T-cell (primary cell): ENCODE data around the gene INPP4B. TPM values are rescaled to one million over a fixed set of nuclear protein-coding genes. Genes with fewer than 3 reads are reported as not detected.

ENCODE experiments used
- ATAC-seq, 4 experiments: fragments of 200-7000 bp in 3 of 4; fragments of 150-1000 bp in 1 of 4; cut with Tn5 transposase; replicated peaks in 1 of 4; 1 replicate in 3 of 4; 2 replicates in 1 of 4; pipeline ENCODE4 v1.10.0; 2021; ENCODE audit warnings: moderate library complexity in 3 of 4, mild to moderate bottlenecking in 2 of 4, moderate number of reproducible peaks in 1 of 4
- CTCF ChIA-PET, 2 donors: fragments of 300-600 bp; sonication (Branson Sonifier 250); formaldehyde crosslinking; loops; one replicate each; lab custom pipeline; 2022; ENCODE audit warnings: antibody characterized with exemption in 2 of 2; lab: Charles Lee
- POLR2A ChIA-PET, 2 donors: fragments of 300-600 bp; sonication (Branson Sonifier 250); formaldehyde crosslinking; loops; one replicate each; lab custom pipeline; 2022; ENCODE audit warnings: antibody characterized with exemption in 2 of 2; lab: Charles Lee
- DNase-seq, 35 experiments: peaks; one replicate each; pipeline versions ENCODE4 v3.0.0 to v3.0.0-alpha.2; 2013 to 2023
- H3K27ac ChIP-seq: one replicate; pipeline ENCODE4 v1.5.1; 2013; ENCODE audit warnings: low read length
- H3K27me3 ChIP-seq, 2 experiments: replicated peaks in 1 of 2; 1 replicate in 1 of 2; 2 replicates in 1 of 2; pipeline versions ENCODE4 v1.6.1 to v1.7.0; 2013; ENCODE audit warnings: low read length in 1 of 2, mixed read lengths in 1 of 2; ENCODE audit not compliant: control insufficient read depth in 2 of 2, insufficient read depth in 2 of 2; ENCODE audit errors: extremely low read depth in 1 of 2
- H3K36me3 ChIP-seq, 2 donors: 1 replicate in 1 of 2; 2 replicates in 1 of 2; pipeline versions ENCODE4 v1.6.1 to v1.7.0; 2013; ENCODE audit warnings: low read length in 1 of 2; ENCODE audit not compliant: control insufficient read depth in 2 of 2, insufficient read depth in 1 of 2; ENCODE audit errors: extremely low read depth in 1 of 2
- H3K4me1 ChIP-seq, 2 experiments: 1 replicate in 1 of 2; 2 replicates in 1 of 2; pipeline versions ENCODE4 v1.6.1 to v1.7.0; 2013; ENCODE audit warnings: low read length in 2 of 2, mixed read lengths in 1 of 2; ENCODE audit not compliant: insufficient read depth in 2 of 2, control insufficient read depth in 1 of 2; ENCODE audit errors: extremely low read depth in 1 of 2
- H3K4me3 ChIP-seq, 2 donors: 1 replicate in 1 of 2; 2 replicates in 1 of 2; pipeline versions ENCODE4 v1.5.1 to v1.7.0; 2013; ENCODE audit warnings: mild to moderate bottlenecking in 2 of 2, low read length in 1 of 2, moderate library complexity in 1 of 2; ENCODE audit not compliant: control insufficient read depth in 1 of 2; ENCODE audit errors: extremely low read depth in 1 of 2
- H3K9me3 ChIP-seq: 2 replicates; pipeline ENCODE4 v1.7.0; 2013
- H3K27ac Mint-ChIP-seq, 2 donors: one replicate each; pipeline ENCODE4 v1.8.0; 2020 to 2021; ENCODE audit warnings: mild to moderate bottlenecking in 2 of 2, mixed read lengths in 2 of 2
- H3K27me3 Mint-ChIP-seq, 2 donors: one replicate each; pipeline ENCODE4 v1.8.0; 2021 to 2022; ENCODE audit warnings: mixed read lengths in 2 of 2
- H3K36me3 Mint-ChIP-seq: one replicate; pipeline ENCODE4 v1.8.0; 2021; ENCODE audit warnings: mixed read lengths
- H3K4me1 Mint-ChIP-seq, 3 donors: one replicate each; pipeline ENCODE4 v1.8.0; 2020 to 2022; ENCODE audit warnings: mixed read lengths in 3 of 3, mild to moderate bottlenecking in 1 of 3
- H3K4me3 Mint-ChIP-seq, 3 donors: one replicate each; pipeline ENCODE4 v1.8.0; 2020 to 2022; ENCODE audit warnings: mild to moderate bottlenecking in 3 of 3, mixed read lengths in 3 of 3, moderate library complexity in 3 of 3
- H3K9me3 Mint-ChIP-seq, 3 donors: one replicate each; pipeline ENCODE4 v1.8.0; 2020 to 2022; ENCODE audit warnings: mixed read lengths in 3 of 3
- WGBS: methylation state at CpG from one replicate; pipeline ENCODE4 v1.1.5; 2013; ENCODE audit warnings: missing lambda C conversion rate; ENCODE audit not compliant: insufficient coverage; 5-methylcytosine and 5-hydroxymethylcytosine counted together
- total RNA-seq, 35 experiments: library from RNA in 6 of 35; stranded (reverse) in 6 of 35; fragments of 120-200 nt in 1 of 35; gene quantifications; one replicate each; pipeline versions ENCODE4 v1.2.1 to v1.2.4 and lab custom pipeline; 2013 to 2026

INPP4B gene
- total RNA-seq, 5 donors from 2014 or later (not counting 1 experiment from before 2014, with no cell fraction given): 47.4 to 99.7 (median 71.3) TPM

GRCh38 chr4:142101401-142101800 lies 744.7 kb downstream of the INPP4B start:
- no CpG with 5 or more reads among the region's 1 CpG for WGBS
- no peak overlapping the region for H3K4me3 ChIP-seq
- no peaks in the 10 kb centered on the region for H3K27me3 ChIP-seq
- CTCF ChIA-PET: no interaction called here
- POLR2A ChIA-PET: interaction anchor here in 1 of 2 donors (0.6 kb wide), 1 partner anchor 93 kb away, joined by 3 read pairs; no protein-coding TSS in a partner anchor
- DNase-seq: no peak
- no peaks in the 10 kb centered on the region for H3K27me3 Mint-ChIP-seq
- no peak overlapping the region for H3K27ac ChIP-seq
- no peaks in the 10 kb centered on the region for H3K9me3 Mint-ChIP-seq
- peaks cover 0 to 26% of the 10 kb centered on the region in 2 donors for H3K36me3 ChIP-seq
- peaks cover 4 to 14% (median 10%) of the 10 kb centered on the region in 3 donors for H3K4me1 Mint-ChIP-seq
- H3K4me1 ChIP-seq: no peaks in the 10 kb centered on the region
- H3K36me3 Mint-ChIP-seq: peaks cover 42% of the 10 kb centered on the region
- H3K9me3 ChIP-seq: no peaks in the 10 kb centered on the region
- H3K27ac Mint-ChIP-seq: no peak overlapping the region
- no peak overlapping the region for H3K4me3 Mint-ChIP-seq
- ATAC-seq: no peak

GRCh38 chr4:142100941-142101340 lies 745.2 kb downstream of the INPP4B start:
- no peak for DNase-seq
- POLR2A ChIA-PET: interaction anchor here in 1 of 2 donors (0.6 kb wide), 1 partner anchor 93 kb away, joined by 3 read pairs; no protein-coding TSS in a partner anchor
- ATAC-seq: no peak
- H3K4me1 Mint-ChIP-seq: peaks cover 4 to 14% (median 10%) of the 10 kb centered on the region in 3 donors
- no peak overlapping the region for H3K27ac Mint-ChIP-seq
- no peaks in the 10 kb centered on the region for H3K27me3 ChIP-seq
- CTCF ChIA-PET: no interaction called here
- H3K9me3 Mint-ChIP-seq: no peaks in the 10 kb centered on the region
- H3K27ac ChIP-seq: no peak overlapping the region
- H3K4me1 ChIP-seq: no peaks in the 10 kb centered on the region
- peaks cover 0 to 25% of the 10 kb centered on the region in 2 donors for H3K36me3 ChIP-seq
- no peaks in the 10 kb centered on the region for H3K27me3 Mint-ChIP-seq
- no peak overlapping the region for H3K4me3 ChIP-seq
- no peak overlapping the region for H3K4me3 Mint-ChIP-seq
- peaks cover 42% of the 10 kb centered on the region for H3K36me3 Mint-ChIP-seq
- H3K9me3 ChIP-seq: no peaks in the 10 kb centered on the region

GRCh38 chr4:142098900-142099545 lies 747.1 kb downstream of the INPP4B start:
- Histone ChIP-seq H3K4me3 (no peak overlapping the region), H3K9me3 (no peaks in the 10 kb centered on the region), H3K27ac (no peak overlapping the region), H3K4me1 (no peaks in the 10 kb centered on the region), H3K36me3 (peaks cover 0 to 36% of the 10 kb centered on the region in 2 donors), H3K27me3 (no peaks in the 10 kb centered on the region)
- no peak for DNase-seq
- peak overlapping the region; percentile 13 to 20 for H3K27ac Mint-ChIP-seq
- no peak for ATAC-seq
- ChIA-PET POLR2A (no interaction called here), CTCF (no interaction called here)
- peaks cover 4 to 14% (median 12%) of the 10 kb centered on the region in 3 donors for H3K4me1 Mint-ChIP-seq
- no CpG with 5 or more reads among the region's 1 CpG for WGBS
- H3K4me3 Mint-ChIP-seq: no peak overlapping the region
- H3K9me3 Mint-ChIP-seq: no peaks in the 10 kb centered on the region
- peaks cover 52% of the 10 kb centered on the region for H3K36me3 Mint-ChIP-seq
- H3K27me3 Mint-ChIP-seq: no peaks in the 10 kb centered on the region

GRCh38 chr4:142098380-142098779 lies 747.7 kb downstream of the INPP4B start:
- H3K4me3 Mint-ChIP-seq: no peak overlapping the region
- Histone ChIP-seq H3K27ac (no peak overlapping the region), H3K36me3 (peaks cover 0 to 36% of the 10 kb centered on the region in 2 donors), H3K9me3 (no peaks in the 10 kb centered on the region), H3K4me3 (no peak overlapping the region), H3K4me1 (no peaks in the 10 kb centered on the region), H3K27me3 (no peaks in the 10 kb centered on the region)
- POLR2A ChIA-PET: no interaction called here
- ATAC-seq: no peak
- H3K27ac Mint-ChIP-seq: no peak overlapping the region
- H3K36me3 Mint-ChIP-seq: peaks cover 50% of the 10 kb centered on the region
- no peak for DNase-seq
- WGBS: 93% methylated on average over 3 of the region's 3 CpGs
- H3K27me3 Mint-ChIP-seq: no peaks in the 10 kb centered on the region
- no peaks in the 10 kb centered on the region for H3K9me3 Mint-ChIP-seq
- CTCF ChIA-PET: no interaction called here
- H3K4me1 Mint-ChIP-seq: peaks cover 4 to 14% (median 12%) of the 10 kb centered on the region in 3 donors

- POLR2A ChIA-PET: no interaction called here
- no peaks in the 10 kb centered on the region for H3K9me3 Mint-ChIP-seq
Observed at GRCh38 chr4:142097015-142097414, 749.1 kb downstream of the INPP4B start.

GRCh38 chr4:142095886-142096605 lies 750.1 kb downstream of the INPP4B start:
- no peaks in the 10 kb centered on the region for H3K27me3 ChIP-seq
- CTCF ChIA-PET: no interaction called here
- POLR2A ChIA-PET: no interaction called here
- H3K9me3 ChIP-seq: no peaks in the 10 kb centered on the region
- H3K27ac ChIP-seq: no peak overlapping the region
- peaks cover 49% of the 10 kb centered on the region for H3K36me3 Mint-ChIP-seq
- H3K27ac Mint-ChIP-seq: peak overlapping the region in 1 of 2 donors; percentile 5
- H3K4me1 ChIP-seq: no peaks in the 10 kb centered on the region
- no peak overlapping the region for H3K4me3 Mint-ChIP-seq
- no peak for DNase-seq
- no peak overlapping the region for H3K4me3 ChIP-seq
- H3K4me1 Mint-ChIP-seq: peaks cover 3 to 18% (median 10%) of the 10 kb centered on the region in 3 donors
- H3K27me3 Mint-ChIP-seq: no peaks in the 10 kb centered on the region
- ATAC-seq: no peak
- H3K36me3 ChIP-seq: peaks cover 0 to 44% of the 10 kb centered on the region in 2 donors
- no CpG with 5 or more reads among the region's 3 CpGs for WGBS
- H3K9me3 Mint-ChIP-seq: no peaks in the 10 kb centered on the region

More at GRCh38 chr4:142097015-142097414, 749.1 kb downstream of the INPP4B start:
- Histone ChIP-seq H3K4me3 (no peak overlapping the region), H3K36me3 (peaks cover 0 to 43% of the 10 kb centered on the region in 2 donors), H3K27ac (no peak overlapping the region), H3K4me1 (no peaks in the 10 kb centered on the region), H3K27me3 (no peaks in the 10 kb centered on the region), H3K9me3 (no peaks in the 10 kb centered on the region)
- H3K4me3 Mint-ChIP-seq: no peak overlapping the region
- H3K27me3 Mint-ChIP-seq: no peaks in the 10 kb centered on the region
- DNase-seq: no peak
- peaks cover 53% of the 10 kb centered on the region for H3K36me3 Mint-ChIP-seq
- WGBS: no CpG with 5 or more reads among the region's 3 CpGs
- CTCF ChIA-PET: no interaction called here
- ATAC-seq: no peak
- no peak overlapping the region for H3K27ac Mint-ChIP-seq
- H3K4me1 Mint-ChIP-seq: peaks cover 2 to 15% (median 10%) of the 10 kb centered on the region in 3 donors
